ENCODE data around the gene PARD3.
"Not testable (repeated sequence)": the region's sequence is repeated elsewhere in the genome, so short reads cannot be mapped to it uniquely, and the experiment has no call there.

PARD3 gene

DNA sequence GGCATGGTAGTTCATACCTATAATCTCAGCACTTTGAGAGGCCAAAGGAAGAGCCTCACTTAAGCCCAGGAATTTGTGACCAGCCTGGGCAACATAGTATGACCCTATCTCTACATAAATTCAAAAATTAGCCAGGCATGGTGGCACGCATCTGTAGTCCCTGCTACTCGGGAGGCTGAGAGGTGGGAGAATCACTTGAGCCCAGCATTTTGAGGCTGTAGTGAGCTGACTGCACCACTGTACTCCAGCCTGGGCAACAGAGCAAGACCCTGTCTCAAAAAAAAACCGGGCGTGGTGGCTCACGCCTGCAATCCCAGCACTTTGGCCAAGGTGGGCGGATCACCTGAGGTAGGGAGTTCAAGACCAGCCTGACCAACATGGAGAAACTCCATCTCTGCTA is 19.8 kb downstream of the PARD3 start:
- DNase-seq: no peak

DNA sequence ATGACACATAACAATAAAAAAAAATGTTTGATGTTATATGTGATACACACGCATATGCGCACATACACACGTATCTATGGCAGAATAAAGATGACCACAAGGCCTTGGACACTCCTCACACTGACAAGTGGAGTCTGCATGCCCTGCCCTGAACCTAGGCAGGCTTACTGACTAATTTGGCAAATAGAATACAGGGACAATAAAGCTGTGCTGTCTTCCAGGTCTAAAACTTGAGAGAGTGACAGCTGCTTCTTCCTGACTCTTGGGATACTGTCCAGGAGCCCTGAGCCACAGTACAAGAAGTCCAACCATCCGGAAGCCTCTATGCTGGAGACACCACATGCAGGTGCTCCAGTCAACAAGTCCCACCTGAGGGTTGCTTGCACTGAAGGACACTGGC is 20.3 kb downstream of the PARD3 start:
- DNase-seq: no peak

DNA sequence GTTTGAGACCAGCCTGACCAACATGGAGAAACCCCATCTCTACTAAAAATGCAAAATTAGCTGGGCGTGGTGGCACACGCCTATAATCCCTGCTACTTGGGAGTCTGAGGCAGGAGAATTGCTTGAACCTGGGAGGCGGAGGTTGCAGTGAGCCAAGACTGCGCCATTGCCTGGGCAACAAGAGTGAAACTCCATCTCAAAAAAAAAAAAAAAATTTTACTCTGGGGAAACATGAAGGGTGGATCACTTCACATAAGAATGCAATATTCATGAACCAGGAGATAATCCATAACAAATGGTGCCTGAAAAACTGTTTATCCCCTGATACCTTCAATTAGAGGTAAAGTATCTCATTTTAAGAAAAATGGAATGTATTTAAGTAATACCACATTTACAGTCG is 21.5 kb downstream of the PARD3 start:
- not testable (repeated sequence) for DNase-seq

DNA sequence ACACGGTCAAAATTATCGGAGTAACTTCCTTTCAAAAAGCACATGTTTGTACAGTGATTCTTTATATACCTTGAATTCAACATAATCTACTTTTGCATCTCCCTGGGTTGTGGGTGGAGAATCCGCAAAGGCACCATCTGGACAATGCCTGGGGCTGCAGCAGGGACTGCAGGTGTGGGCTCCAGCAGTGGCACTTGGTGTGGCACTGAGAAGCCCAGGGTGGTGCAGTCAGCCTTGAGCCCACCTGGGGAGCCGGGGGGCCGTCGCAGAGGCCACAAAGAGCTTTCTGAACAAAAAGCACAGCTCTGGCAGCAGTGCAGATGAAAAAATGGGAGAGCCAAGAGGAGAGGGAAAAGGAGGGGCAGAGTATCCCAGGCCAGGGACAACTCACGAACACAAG is 22.2 kb downstream of the PARD3 start:
- DNase-seq: peak; percentile 80

DNA sequence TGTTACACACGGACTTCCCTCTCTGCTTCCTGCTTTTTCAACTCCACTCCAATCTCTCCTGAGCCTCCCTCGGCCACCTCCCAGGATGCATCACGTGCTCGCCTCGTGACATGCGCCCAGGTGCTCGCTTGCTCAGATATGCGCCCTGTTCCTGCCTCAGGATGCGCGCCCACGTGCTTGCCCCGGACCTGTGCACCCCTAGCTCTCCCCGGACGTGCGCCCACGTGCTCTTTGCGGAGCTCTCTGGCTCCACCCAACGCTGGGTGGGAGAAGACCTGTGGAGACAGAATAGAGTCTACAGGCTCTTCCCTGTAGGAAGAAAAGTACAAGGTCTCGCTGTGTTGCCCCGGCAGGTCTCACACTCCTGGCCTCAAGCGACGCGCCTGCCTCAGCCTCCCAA is 23.1 kb downstream of the PARD3 start:
- DNase-seq: no peak

DNA sequence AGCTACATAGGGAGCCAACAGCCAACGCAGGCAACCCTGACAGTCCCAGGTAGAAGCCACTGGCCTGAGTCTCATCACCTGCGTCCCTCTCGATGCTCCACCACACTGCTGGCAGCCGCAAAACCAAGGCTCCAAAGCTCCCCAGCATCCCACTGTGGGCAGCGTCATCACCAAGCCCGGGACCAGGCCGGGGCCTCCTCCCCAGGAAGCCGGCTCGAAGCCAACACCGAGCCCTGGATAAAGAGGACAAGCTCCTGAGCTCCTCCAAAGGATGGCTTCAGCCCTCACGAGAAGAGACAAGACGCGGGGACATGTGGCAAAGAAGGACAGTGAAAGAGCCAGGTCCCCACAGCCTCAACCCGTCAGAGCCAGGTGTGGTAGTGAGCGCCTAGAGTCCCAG is 23.9 kb downstream of the PARD3 start:
- DNase-seq: peak; percentile 9

DNA sequence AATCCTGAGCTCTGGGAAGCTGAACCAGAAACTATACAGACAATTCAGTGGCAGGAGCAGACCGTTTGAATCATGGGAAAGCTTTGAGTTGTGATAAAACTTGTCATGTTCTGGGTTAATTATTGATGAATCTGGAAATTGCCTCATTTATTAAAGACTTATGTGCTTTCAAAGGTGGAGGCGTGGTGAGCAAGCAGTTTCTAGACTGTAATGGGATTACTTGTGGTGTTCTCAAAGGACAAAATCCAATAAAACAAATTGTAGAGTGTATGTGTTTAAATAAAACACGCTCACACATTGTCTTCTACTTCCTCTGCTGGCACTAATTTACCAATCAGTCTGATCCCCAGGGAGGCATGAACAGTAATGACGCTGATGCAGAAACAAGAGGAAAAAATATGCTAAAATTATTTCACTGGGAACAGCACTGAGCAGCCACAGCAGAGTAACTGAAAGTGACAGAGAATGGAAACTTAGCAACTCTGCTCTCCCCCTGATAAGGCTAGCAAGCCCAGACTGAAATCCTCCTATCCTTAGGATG is 25.1 kb downstream of the PARD3 start:
- DNase-seq: peak; percentile 57

DNA sequence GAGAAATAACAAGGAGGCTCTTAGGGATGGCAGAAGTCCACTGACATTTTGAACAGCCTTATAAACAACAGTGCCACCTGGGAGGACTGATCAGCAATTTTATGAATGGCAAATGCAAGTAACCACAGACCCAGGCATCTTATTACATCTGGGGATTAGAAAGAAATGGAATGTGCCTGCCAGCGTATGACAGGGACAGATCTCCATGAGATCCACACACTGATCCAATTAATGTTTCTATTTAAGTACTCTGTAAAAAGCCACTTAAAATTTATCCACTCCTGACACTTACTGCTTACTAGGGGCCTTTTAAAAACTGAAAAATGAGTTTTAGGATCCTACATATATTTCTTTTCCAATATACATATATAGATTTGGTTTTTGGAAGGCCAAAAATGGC is 28.6 kb downstream of the PARD3 start:
- DNase-seq: no peak

DNA sequence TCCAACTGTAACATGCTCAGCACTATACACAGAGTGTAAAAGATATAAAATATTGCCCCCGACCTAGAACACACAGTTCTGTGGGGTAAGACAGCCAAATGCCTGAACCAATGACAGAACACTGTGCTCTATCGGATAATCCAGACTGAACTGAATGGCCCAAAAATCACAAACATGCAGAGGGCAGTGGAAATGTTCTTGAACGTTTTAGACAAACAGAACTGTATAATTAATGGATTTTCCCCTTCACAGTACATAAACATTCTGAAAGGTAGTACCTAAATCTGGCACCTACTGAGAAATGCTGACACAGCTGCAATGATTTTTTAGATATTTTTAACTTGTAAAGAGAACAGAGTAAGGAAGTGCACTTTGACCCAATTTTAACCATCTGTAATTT is 33.4 kb downstream of the PARD3 start:
- no peak for DNase-seq

DNA sequence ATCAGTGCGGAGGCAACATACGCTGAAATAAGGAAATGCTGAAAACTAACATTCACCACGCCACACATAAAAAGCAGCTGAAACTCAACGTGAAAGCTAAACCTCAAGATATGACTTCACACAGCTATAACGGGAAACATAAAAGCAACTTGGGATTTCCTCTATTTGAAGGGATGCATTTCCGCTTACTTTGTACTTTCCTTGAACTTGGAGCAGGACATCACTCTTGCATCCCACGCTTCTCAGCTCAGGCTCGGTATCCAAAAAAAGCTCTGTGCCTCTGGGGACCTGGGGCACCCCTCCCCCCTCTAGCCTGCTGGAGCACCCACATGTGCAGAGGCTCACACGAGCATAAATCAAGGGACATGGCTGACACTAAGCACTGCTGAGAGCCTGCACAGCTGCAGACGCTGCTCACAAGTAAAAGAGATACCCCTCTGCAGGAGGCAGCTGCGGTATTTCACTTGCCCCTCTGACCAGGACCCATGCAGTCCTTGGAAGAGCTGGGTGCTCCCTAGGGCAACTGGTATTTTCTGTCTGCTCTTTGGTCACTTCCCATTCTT is 34.2 kb downstream of the PARD3 start:
- DNase-seq: no peak

DNA sequence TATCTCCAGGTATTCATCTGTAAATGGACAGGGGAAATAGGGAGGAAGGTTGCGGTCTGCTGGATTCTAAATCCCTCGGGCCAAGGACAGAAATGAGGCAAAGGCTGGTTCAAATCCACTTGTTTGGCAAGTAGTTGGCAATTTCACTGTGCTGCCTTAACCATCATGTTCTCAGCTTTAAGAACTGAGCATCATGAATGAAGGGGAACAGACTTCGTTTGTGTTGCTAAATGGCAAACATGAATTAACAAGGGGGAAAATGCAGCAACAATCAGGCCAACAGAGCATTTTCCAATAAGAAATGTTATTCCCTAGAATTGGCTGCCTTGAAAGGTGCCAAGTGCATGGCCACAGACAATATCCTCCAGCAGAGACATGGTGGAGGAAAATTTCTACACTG is 36.9 kb downstream of the PARD3 start:
- DNase-seq: no peak

DNA sequence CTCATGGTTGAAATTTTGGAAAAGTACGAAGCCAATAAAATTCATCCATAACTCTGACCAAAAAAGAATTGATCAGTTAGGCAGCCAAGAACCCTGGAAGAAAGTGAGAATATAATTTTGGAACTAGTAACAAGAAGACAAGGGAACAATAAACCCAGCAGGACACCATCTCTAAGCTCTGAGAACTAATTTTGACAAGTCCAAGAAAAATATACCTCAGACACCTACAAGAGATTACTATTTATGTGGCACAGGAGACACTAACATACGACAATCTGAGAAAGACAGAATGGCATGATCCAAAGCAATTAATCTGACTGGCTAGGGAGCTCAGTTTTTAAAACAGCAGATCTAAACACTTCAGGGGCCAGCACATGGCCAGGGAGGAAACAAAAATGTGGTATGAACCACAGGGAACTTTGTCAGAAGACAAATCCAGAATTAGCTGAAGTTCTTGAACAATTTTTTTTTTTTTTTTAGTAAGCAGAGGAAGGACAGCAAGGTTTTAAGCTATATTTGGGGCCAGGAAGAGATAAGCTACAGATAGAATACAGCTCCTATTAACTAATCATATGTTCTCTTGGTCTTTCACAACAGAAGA is 38.9 kb downstream of the PARD3 start:
- no peak for DNase-seq

DNA sequence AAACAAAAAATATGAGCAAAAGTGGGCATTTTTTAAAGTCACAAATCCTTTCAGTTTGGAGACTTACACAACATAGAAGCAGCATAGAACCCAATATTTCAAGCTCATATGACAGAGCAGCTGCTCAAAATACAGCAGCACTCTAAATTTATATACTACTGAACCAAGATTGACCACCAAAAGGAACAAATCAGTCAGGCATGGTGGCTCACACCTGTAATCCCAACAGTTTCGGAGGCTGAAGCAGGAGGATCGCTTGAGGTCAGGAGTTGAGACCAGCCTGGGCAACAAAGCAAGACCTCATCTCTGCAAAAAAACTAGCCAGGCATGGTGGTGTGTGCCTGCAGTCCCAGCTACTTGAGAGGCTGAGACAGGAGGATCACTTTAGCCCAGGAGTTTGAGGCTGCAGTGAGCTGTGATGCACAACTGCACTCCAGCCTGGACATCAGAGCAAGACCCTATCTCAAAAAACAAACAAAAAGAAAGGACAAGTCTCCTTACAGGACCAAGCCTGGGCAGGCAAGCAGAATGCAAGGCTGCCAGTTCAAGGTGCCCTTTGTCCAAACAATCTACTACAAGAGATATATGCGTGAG is 40.0 kb downstream of the PARD3 start:
- DNase-seq: no peak

DNA sequence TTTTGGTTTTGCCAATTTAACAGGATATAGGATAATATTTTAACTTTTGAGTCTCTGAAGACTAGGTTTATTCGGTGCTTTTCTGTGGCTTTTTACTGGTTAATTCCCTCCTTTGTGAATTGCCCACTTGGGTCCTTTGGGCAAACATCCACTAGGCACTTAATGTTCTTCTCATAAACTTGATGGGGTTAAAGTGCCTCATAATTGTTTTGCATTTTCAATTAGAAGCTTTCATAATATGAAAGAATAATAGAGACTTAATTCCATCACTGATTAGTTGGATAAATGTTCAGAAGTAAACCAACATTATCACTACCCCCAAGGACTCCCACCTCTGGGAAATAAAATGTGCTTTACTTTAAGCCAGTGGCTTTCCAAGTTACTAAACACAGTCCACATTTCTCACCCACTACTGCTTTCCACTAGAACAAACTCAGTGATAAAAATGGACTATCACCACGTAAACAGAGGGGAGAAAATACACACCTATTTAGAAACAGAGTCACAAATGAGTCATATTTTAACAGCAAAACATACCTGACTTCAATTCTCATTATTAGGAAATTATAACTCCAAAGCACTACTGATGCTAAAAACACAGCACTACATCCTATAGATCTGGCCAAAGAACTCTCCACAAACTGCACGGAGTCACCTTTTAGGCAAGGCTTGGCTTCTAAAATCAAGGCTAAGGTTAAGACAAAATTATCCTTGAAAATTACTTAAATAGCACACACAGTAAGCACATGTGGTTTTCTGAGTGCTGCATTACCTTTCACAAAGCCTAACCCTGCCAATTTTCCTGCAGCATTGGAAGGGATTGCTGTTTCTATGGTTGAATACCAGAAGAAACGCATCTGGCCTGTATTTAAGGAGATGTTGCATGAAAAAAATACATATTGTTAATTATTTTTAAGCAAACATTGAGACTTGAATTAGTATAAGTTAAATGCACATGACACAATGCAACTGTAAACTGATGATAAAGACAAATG is 41.2 kb downstream of the PARD3 start:
- DNase-seq: no peak

DNA sequence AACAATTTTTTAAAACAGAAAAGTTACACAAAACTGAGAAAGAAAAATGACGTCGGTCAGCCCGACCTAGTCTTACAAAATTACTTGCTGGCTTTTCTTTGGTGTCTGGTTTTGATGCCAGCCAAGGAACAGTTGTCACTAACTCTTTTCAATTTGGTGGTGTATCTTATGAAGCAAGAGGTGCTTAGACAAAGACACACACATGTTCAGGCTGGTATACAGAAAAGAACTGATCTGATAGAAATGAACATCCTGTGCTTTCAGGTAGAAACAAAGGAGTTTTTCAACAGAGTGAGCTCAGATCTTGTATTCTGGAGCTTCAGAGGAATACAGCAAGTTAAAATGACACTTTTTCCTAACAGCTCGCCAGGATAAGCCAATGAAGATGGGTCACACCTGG is 43.6 kb downstream of the PARD3 start:
- no peak for DNase-seq

DNA sequence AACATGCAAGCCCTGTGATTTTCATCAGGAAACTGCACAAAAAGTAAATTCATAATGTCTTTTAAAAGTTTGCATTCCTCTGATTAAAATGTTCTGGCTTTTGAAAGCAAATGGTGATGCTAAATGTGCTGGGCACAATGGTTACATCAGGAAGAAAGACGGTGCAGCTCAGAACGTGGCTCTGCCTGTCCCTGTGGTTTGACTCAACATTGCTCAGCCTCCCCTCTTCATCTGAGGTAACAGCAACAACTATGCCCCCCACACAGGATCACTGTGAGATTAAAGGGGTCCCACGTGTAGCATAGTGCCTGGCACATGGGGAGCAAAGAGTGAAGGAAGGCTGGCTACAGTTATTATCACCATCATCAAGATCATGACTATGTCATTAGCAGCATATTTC is 44.0 kb downstream of the PARD3 start:
- no peak for DNase-seq

DNA sequence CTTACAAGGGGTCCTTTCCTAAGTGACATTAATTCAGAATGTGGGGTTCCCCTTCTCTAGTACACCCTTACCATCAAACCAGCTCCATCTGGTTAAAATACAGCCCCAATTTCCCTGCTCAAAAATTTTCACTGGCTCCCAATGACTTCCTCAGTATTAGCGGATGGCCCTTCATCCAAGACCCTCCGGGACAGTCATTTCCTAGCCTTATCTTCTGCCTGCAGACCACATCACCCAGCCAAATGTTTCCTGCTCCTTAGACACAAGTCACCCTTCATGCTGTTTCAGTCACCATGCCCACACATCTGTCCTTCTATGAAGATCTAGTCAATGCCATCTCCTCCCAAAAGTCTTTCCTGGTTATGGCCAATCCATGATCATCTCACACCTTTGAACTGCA is 45.2 kb downstream of the PARD3 start:
- no peak for DNase-seq

DNA sequence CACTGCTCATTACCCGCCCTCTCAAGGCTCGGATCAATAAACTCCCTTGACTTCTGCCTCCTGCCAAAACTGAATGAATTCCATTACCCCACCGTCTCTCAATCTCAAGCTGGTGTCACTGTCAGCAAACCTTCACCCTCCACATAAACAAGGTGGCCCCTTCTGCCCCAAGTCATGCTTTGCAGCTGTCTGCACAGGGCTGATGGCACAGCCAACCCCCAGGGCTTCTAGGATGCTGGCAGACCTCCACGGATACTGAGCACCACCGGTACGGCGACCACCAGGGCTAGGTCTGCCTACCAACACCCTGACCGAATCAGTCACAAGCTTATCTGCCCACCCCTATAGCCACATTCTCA is 46.1 kb downstream of the PARD3 start:
- no peak for DNase-seq

DNA sequence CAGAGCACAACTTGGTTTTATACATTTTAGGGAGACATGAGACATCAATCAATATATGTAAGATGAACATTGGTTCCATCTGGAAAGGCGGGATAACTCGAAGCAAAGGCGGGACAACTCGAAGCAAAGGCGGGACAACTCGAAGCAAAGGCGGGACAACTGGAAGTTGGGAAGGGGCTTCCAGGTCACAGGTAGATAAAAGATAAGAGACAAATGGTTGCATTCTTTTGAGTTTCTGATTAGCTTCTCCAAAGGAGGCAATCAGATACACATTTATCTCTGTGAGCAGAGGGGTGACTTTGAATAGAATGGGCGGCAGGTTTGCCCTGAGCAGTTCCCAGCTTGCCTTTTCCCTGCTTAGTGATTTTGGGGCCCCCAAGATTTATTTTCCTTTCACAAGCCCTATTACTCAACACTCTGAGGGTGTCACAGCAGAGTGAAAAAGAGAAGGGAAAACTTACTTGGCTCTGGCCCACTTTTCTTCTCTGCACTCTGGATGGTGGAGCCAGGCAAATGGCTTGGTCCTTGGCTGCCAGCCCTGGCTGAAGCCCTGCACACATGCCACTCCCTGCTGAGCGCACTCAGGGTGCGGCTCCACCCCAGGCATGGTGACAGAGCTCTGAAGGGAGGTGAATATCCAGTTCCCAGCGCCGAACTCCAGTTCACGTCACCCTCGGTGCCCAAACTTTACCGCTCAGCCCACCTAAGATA is 46.7 kb downstream of the PARD3 start:
- DNase-seq: peak; percentile 18

DNA sequence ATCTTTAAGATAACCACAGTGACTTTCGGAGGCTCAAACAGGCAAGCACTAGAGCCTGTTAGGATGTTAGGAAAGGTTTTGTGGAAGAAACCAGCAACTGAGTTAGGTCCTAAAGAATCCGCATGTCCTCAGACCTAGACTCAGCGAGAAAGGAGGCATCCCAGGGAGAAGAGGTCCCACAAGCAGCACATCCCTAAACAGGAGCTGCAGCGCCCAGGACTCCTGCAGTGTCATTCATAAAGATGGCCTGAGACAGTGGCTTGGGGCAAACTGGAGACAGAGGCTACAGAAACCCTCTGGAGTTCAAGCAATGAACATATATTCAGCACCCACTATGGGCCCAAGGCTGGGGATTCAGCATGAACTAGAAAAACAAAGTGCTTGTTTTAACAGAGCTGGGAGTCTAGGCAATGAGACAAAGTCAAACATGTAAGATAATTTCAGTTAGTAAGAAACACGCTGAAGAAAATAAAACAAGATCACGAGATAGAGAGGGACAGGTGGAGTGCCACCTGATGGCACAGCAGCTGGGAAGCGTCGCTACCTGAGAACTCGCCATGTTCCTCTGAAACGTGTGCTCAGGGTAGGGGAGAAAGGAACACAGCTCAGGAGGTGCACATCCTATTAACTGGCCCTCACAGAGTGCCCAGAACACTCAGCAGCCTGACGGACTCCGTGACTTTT is 48.1 kb downstream of the PARD3 start:
- DNase-seq: peak; percentile 44

DNA sequence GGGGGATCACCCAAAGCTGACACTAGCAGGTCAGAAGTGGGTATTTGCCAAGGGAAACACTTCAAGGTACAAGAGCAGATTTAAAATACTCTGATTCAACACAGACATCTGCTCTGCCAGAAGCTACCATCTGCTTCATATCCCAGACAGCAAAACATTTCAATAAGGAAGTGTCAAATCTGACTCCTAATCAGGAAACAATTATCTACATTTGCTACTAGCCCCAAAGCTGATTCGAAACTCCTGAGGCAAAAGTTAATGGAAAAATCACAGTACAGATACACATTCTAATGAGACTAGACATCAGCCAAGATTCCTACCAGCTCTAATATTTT is 48.9 kb downstream of the PARD3 start:
- peak; percentile 32 for DNase-seq

DNA sequence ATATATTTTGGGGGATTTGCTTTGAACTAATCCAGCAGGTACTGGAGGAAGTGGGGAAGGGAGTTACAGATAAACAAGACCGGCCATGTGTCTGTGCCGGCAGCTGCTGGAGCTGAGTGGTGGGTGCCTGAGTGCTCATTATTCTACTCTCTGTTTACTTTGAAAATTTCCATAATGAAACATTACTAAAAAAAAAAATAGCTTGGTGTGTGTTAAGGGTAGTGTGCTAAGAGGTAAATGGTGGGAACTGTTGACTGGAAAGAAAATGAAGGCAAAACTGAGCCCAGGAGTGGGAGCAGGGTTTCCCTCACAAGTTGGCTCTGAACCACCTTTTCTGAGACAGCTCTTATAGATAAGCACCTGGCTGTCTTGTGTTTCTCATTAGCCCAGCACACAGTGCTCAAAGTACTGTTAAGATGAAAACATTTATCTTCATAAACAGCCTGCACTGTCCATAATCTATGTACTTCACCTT is 50.6 kb downstream of the PARD3 start:
- DNase-seq: peak; percentile 71
